K562 (cell line): ENCODE data around the gene BCL2L12. TPM values are rescaled to one million over a fixed set of nuclear protein-coding genes. Genes with fewer than 3 reads are reported as not detected.

Source experiments
- ATF1 ChIP-seq, 2 experiments: fragments of 450-650 bp in 1 of 2; IDR thresholded peaks; 2 replicates each; pipeline ENCODE4 v1.6.1; 2016; ENCODE audit warnings: missing compliant biosample characterization in 1 of 2, missing genetic modification characterization in 1 of 2
- BCOR ChIP-seq: fragments of 450-650 bp; IDR thresholded peaks from 2 replicates; pipeline ENCODE4 v1.6.1; 2016
- CREBBP ChIP-seq: IDR thresholded peaks from one replicate; pipeline ENCODE4 v1.6.1; 2012; ENCODE audit warnings: low read depth, mild to moderate bottlenecking, control low read depth, inconsistent platforms, low read length
- CTBP1 ChIP-seq: fragments of 450-650 bp; IDR thresholded peaks from 2 replicates; pipeline ENCODE4 v1.6.1; 2016; ENCODE audit warnings: borderline replicate concordance
- DMBX1 ChIP-seq: fragments of 250-450 bp; sonication (Bioruptor Pico); IDR thresholded peaks from 2 replicates; pipeline ENCODE4 v1.8.0; 2022; ENCODE audit warnings: inconsistent platforms, mild to moderate bottlenecking, moderate library complexity, borderline replicate concordance
- HDAC3 ChIP-seq: fragments of 450-650 bp; IDR thresholded peaks from 2 replicates; pipeline ENCODE4 v1.6.1; 2018; ENCODE audit warnings: borderline replicate concordance, mild to moderate bottlenecking, moderate library complexity; ENCODE audit not compliant: partially characterized antibody
- HMG20B ChIP-seq: fragments of 250-450 bp; sonication (Bioruptor Pico); IDR thresholded peaks from 2 replicates; pipeline ENCODE4 v1.5.0; 2021; ENCODE audit warnings: mild to moderate bottlenecking
- MAFF ChIP-seq: IDR thresholded peaks from 2 replicates; pipeline ENCODE4 v1.6.1; 2012; ENCODE audit warnings: low read length, improper control_type of control experiment
- MBD2 ChIP-seq: sonication (generic); IDR thresholded peaks from 2 replicates; pipeline ENCODE4 v1.6.1; 2016; ENCODE audit warnings: low read depth, borderline replicate concordance
- NBN ChIP-seq: fragments of 450-650 bp; IDR thresholded peaks from 2 replicates; pipeline ENCODE4 v1.6.1; 2016; ENCODE audit warnings: low read depth, mild to moderate bottlenecking
- NELFE ChIP-seq: IDR thresholded peaks from 2 replicates; pipeline ENCODE4 v1.6.1; 2011; ENCODE audit warnings: mild to moderate bottlenecking; ENCODE audit not compliant: insufficient read depth, insufficient read length
- NFATC3 ChIP-seq: fragments of 450-650 bp; IDR thresholded peaks from 2 replicates; pipeline ENCODE4 v1.6.1; 2017; ENCODE audit warnings: mild to moderate bottlenecking
- NFXL1 ChIP-seq: fragments of 450-650 bp; formaldehyde crosslinking; IDR thresholded peaks from 2 replicates; pipeline ENCODE4 v1.4.0; 2021; ENCODE audit warnings: mild to moderate bottlenecking
- PTTG1 ChIP-seq: fragments of 450-650 bp; IDR thresholded peaks from 2 replicates; pipeline ENCODE4 v1.6.1; 2016; ENCODE audit warnings: low read depth, mild to moderate bottlenecking, missing genetic modification characterization, missing compliant biosample characterization
- RCOR1 ChIP-seq, 2 experiments: IDR thresholded peaks; 2 replicates each; pipeline ENCODE4 v1.6.1; 2012; ENCODE audit warnings: low read depth in 2 of 2, low read length in 2 of 2, borderline replicate concordance in 1 of 2, improper control_type of control experiment in 1 of 2
- RUNX1 ChIP-seq: sonication (generic); IDR thresholded peaks from 2 replicates; pipeline ENCODE4 v1.6.1; 2016; ENCODE audit warnings: antibody characterized with exemption, low read depth
- SIN3A ChIP-seq, 2 experiments: fragments of 150-350 bp in 1 of 2; IDR thresholded peaks; 2 replicates each; pipeline ENCODE4 v1.6.1; 2011 to 2016; ENCODE audit warnings: borderline replicate concordance in 2 of 2, low read depth in 2 of 2, low read length in 2 of 2, mild to moderate bottlenecking in 2 of 2, moderate library complexity in 2 of 2; ENCODE audit not compliant: control insufficient read depth in 1 of 2
- SMARCB1 ChIP-seq: IDR thresholded peaks from 2 replicates; pipeline ENCODE4 v1.6.1; 2011; ENCODE audit warnings: improper control_type of control experiment, low read depth; ENCODE audit not compliant: insufficient read length
- SMARCE1 ChIP-seq: fragments of 450-650 bp; IDR thresholded peaks from 2 replicates; pipeline ENCODE4 v1.7.1; 2016; ENCODE audit warnings: mild to moderate bottlenecking
- TCF7L2 ChIP-seq: fragments of 150-350 bp; IDR thresholded peaks from 2 replicates; pipeline ENCODE4 v1.6.1; 2016; ENCODE audit warnings: low read depth, mild to moderate bottlenecking, low read length, moderate library complexity
- ZNF133 ChIP-seq: fragments of 250-450 bp; sonication (Bioruptor Pico); IDR thresholded peaks from 2 replicates; pipeline ENCODE4 v1.4.0; 2020; ENCODE audit warnings: mild to moderate bottlenecking
- ZNF174 ChIP-seq: fragments of 250-450 bp; sonication (Bioruptor Pico); IDR thresholded peaks from 2 replicates; pipeline ENCODE4 v1.4.0; 2020; ENCODE audit warnings: mild to moderate bottlenecking
- ZNF184 ChIP-seq: sonication (generic); formaldehyde crosslinking; IDR thresholded peaks from 2 replicates; pipeline ENCODE4 v1.5.0; 2020; ENCODE audit warnings: missing genetic modification reagents
- ZNF324 ChIP-seq: fragments of 250-450 bp; sonication (Bioruptor Pico); IDR thresholded peaks from 2 replicates; pipeline ENCODE4 v1.4.0; 2020; ENCODE audit warnings: mild to moderate bottlenecking
- ZNF507 ChIP-seq: conservative IDR thresholded peaks from 2 replicates; pipeline ENCODE4 v1.6.1; 2017; ENCODE audit warnings: missing genetic modification characterization, missing compliant biosample characterization
- ZNF696 ChIP-seq: fragments of 250-450 bp; sonication (Bioruptor Pico); conservative IDR thresholded peaks from 2 replicates; pipeline ENCODE4 v1.4.0; 2020; ENCODE audit warnings: mild to moderate bottlenecking, moderate library complexity
- ZNF780A ChIP-seq: fragments of 250-450 bp; sonication (Bioruptor Pico); IDR thresholded peaks from 2 replicates; pipeline ENCODE4 v1.5.0; 2021; ENCODE audit warnings: mild to moderate bottlenecking
- polyA plus RNA-seq, 8 experiments: library from polyadenylated mRNA; depleted of rRNA in 4 of 8; stranded (reverse) in 5 of 8; unstranded in 3 of 8; fragments of >200 nt; fragmentation: Nextera tagmentation in 2 of 8; fragmentation: Illumina TruSeq in 1 of 8; extraction: Ambion mirVana in 2 of 8; extraction: Trizol in 1 of 8; gene quantifications; 2 replicates each; pipeline versions ENCODE4 v1.2.1 to v1.2.3, GENCODE V29; 2011 to 2014; ENCODE audit warnings: inconsistent platforms in 1 of 8, missing spikeins in 1 of 8
- total RNA-seq, 7 experiments: library from RNA; depleted of rRNA in 6 of 7; stranded (reverse); fragments of >200 nt in 6 of 7; fragmentation: Illumina TruSeq in 2 of 7; extraction: Trizol in 2 of 7; gene quantifications; 2 replicates each; pipeline versions ENCODE4 v1.2.1 to v1.2.3, GENCODE V29; 2011 to 2021; ENCODE audit warnings: low replicate concordance in 1 of 7
- TF ChIP-seq, protein P1 (sequence below): fragments of 450-650 bp; formaldehyde crosslinking; IDR thresholded peaks from 2 replicates; pipeline ENCODE4 v1.4.0; 2020; ENCODE audit warnings: mild to moderate bottlenecking, moderate library complexity
- TF ChIP-seq, protein P2 (sequence below): sonication (generic); formaldehyde crosslinking; IDR thresholded peaks from 2 replicates; pipeline ENCODE4 v1.8.1; 2023; ENCODE audit warnings: mild to moderate bottlenecking, missing genetic modification reagents

The BCL2L12 gene
- total and polyA plus RNA-seq, 9 of the 15 experiments (the other 6 are each of a cell fraction or from before 2014, with no cell fraction given): 7.4 to 263 (median 81.2) TPM

DNA sequence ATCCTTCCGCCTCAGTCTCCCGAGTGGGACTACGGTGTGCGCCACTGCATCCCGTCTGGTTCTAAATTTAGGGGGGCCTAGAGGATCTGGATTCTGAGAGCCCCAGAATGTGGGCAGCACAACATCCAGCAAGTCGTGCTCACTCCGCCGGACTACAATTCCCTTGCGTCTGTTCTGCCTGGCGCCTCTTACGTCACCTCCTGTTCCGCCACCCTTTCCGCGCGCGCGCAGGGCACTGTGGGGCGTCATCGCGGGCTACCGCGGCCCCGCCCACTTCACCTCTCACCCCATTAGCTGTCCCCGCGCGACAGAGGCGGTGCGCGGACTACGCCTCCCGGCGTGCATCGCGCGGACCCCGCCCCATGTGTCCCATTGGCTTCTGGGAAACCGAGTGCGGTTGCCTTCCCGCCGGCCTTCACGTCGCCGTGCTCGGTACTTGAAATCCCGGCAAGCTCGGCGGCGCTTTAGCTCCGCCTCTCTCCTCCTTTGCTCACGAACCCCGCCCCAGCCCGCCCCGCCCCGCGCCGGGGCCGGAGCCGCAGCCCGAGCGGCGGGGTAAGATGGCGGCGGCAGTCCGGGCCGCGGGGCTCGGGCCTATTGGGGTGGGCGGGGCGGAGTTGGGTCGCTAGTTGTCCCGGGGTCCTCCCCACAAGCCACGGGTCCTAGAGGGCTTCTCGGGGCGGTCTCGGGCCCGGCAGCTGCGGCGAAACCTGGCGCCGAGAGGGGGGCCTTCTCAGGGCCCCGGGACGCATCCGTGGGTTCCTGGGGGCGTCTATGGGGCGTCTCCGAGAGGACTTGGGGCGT, 23.8 kb upstream of the BCL2L12 start, which contains the start of gene SCAF1 (continued):
- no peak for TF ChIP-seq NFATC3
- TF ChIP-seq TCF7L2: no peak
- TF ChIP-seq ZNF133 (CRISPR knock-in tag): no peak
- TF ChIP-seq NFXL1 (CRISPR knock-in tag): no peak
- TF ChIP-seq, protein P1, sequence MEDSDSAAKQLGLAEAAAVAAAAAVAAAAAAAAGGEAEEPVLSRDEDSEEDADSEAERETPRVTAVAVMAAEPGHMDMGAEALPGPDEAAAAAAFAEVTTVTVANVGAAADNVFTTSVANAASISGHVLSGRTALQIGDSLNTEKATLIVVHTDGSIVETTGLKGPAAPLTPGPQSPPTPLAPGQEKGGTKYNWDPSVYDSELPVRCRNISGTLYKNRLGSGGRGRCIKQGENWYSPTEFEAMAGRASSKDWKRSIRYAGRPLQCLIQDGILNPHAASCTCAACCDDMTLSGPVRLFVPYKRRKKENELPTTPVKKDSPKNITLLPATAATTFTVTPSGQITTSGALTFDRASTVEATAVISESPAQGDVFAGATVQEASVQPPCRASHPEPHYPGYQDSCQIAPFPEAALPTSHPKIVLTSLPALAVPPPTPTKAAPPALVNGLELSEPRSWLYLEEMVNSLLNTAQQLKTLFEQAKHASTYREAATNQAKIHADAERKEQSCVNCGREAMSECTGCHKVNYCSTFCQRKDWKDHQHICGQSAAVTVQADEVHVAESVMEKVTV: no peak
- TF ChIP-seq ZNF696: no peak
- no peak for TF ChIP-seq CREBBP
- TF ChIP-seq, protein P2, sequence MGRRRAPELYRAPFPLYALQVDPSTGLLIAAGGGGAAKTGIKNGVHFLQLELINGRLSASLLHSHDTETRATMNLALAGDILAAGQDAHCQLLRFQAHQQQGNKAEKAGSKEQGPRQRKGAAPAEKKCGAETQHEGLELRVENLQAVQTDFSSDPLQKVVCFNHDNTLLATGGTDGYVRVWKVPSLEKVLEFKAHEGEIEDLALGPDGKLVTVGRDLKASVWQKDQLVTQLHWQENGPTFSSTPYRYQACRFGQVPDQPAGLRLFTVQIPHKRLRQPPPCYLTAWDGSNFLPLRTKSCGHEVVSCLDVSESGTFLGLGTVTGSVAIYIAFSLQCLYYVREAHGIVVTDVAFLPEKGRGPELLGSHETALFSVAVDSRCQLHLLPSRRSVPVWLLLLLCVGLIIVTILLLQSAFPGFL (CRISPR knock-in tag): no peak
- TF ChIP-seq DMBX1 (CRISPR knock-in tag): no peak; the same call in 1 of the 2 replicates
- TF ChIP-seq ZNF324: no peak
- 0 out of 4 replicates have a peak, but pooled peaks of 1 of the 2 experiments have one; percentile 6 for TF ChIP-seq RCOR1 (IDR thresholded peaks at IDR 0.05; ENCODE audit: borderline replicate concordance in 1 of 2, low read depth in 2 of 2, low read length in 2 of 2)
- TF ChIP-seq HDAC3: no peak
- TF ChIP-seq MAFF: no peak
- TF ChIP-seq PTTG1: no peak
- TF ChIP-seq NELFE: no peak
- no peak; the same call in 1 of the 2 replicates for TF ChIP-seq NBN
- TF ChIP-seq MBD2: peak; percentile 96
- TF ChIP-seq SMARCE1: no peak
- no peak for TF ChIP-seq HMG20B (CRISPR knock-in tag)
- TF ChIP-seq BCOR: no peak; the same call in 1 of the 2 replicates
- no peak for TF ChIP-seq RUNX1
- TF ChIP-seq CTBP1: peak; percentile 55
- no peak for TF ChIP-seq ZNF174 (CRISPR knock-in tag)
- TF ChIP-seq ZNF184 (CRISPR knock-in tag): no peak
- peak; percentile 78 for TF ChIP-seq ATF1 (CRISPR knock-in tag; IDR thresholded peaks at IDR 0.05)
- TF ChIP-seq ATF1 (tag; IDR thresholded peaks at IDR 0.05): peak; percentile 99
- TF ChIP-seq ZNF507 (tag): no peak
- TF ChIP-seq SMARCB1: no peak
- peak in 1 of 2 experiments; percentile 33; a peak in 1 of 4 replicates for TF ChIP-seq SIN3A (IDR thresholded peaks at IDR 0.05; ENCODE audit: borderline replicate concordance in 2 of 2, control insufficient read depth in 1 of 2, low read depth in 2 of 2, low read length in 2 of 2)
- TF ChIP-seq ZNF780A: no peak
